H1 (cell line): Measurements from ENCODE around the gene LLGL1. TPM values are rescaled to one million over a fixed set of nuclear protein-coding genes. Genes with fewer than 3 reads are reported as not detected.

ENCODE experiments used
- CTCF ChIA-PET: fragments of 300-600 bp; sonication (Branson Sonifier 250); formaldehyde crosslinking; loops from one replicate; lab custom pipeline; 2021; ENCODE audit not compliant: partially characterized antibody; lab: Charles Lee
- POLR2A ChIA-PET: fragments of 300-600 bp; sonication (Branson Sonifier 250); formaldehyde crosslinking; loops from one replicate; lab custom pipeline; 2021; ENCODE audit warnings: inconsistent platforms; ENCODE audit not compliant: partially characterized antibody; lab: Charles Lee
- DNase-seq, 2 experiments: peaks; one replicate each; pipeline versions ENCODE4 v3.0.0 to v3.0.0-alpha.2; 2010 to 2022; ENCODE audit warnings: low spot score in 2 of 2, low read depth in 1 of 2, mixed read lengths in 1 of 2
- FAIRE-seq: peaks from 2 replicates; lab custom pipeline; 2011; peaks lifted over from hg19 to GRCh38; lab: Jason Lieb, UNC
- H2AFZ ChIP-seq: 2 replicates; pipeline ENCODE4 v1.8.1; 2012; ENCODE audit warnings: low read length, inconsistent platforms
- H2AK5ac ChIP-seq: 2 replicates; pipeline ENCODE4 v1.6.1; 2013; ENCODE audit warnings: low read depth, low read length
- H2BK120ac ChIP-seq: replicated peaks from 2 replicates; pipeline ENCODE3; 2013; ENCODE audit warnings: low read depth, low read length, inconsistent platforms
- H2BK12ac ChIP-seq: 2 replicates; pipeline ENCODE4 v1.6.1; 2013; ENCODE audit warnings: low read depth, low read length
- H2BK15ac ChIP-seq: 2 replicates; pipeline ENCODE4 v1.6.1; 2013; ENCODE audit warnings: low read length
- H2BK20ac ChIP-seq: 2 replicates; pipeline ENCODE4 v1.6.1; 2013; ENCODE audit warnings: low read length
- H2BK5ac ChIP-seq: 2 replicates; pipeline ENCODE4 v1.6.1; 2013; ENCODE audit warnings: low read depth, low read length
- H3K14ac ChIP-seq: 2 replicates; pipeline ENCODE4 v1.6.1; 2013; ENCODE audit warnings: inconsistent platforms; ENCODE audit not compliant: insufficient read length
- H3K18ac ChIP-seq: 2 replicates; pipeline ENCODE4 v1.6.1; 2013; ENCODE audit warnings: low read length; ENCODE audit errors: extremely low read depth
- H3K23ac ChIP-seq: 2 replicates; pipeline ENCODE4 v1.6.1; 2013; ENCODE audit warnings: inconsistent platforms; ENCODE audit not compliant: insufficient read length
- H3K23me2 ChIP-seq: 2 replicates; pipeline ENCODE4 v1.6.1; 2013; ENCODE audit warnings: low read depth, low read length
- H3K27ac ChIP-seq: 2 replicates; pipeline ENCODE4 v1.6.1; 2011; ENCODE audit warnings: low read depth, low read length, inconsistent platforms
- H3K27me3 ChIP-seq, 4 experiments: replicated peaks in 1 of 4; 1 replicate in 1 of 4; 2 replicates in 3 of 4; pipeline versions ENCODE4 v1.6.1 to v1.8.1; 2011 to 2013; ENCODE audit warnings: low read length in 3 of 4, mild to moderate bottlenecking in 3 of 4, inconsistent platforms in 2 of 4, mixed read lengths in 2 of 4, moderate library complexity in 1 of 4; ENCODE audit not compliant: control insufficient read depth in 3 of 4, insufficient read depth in 3 of 4; ENCODE audit errors: extremely low read depth in 1 of 4
- H3K36me3 ChIP-seq, 4 experiments: 2 replicates each; pipeline versions ENCODE4 v1.6.1 to v1.8.1; 2011 to 2013; ENCODE audit warnings: mild to moderate bottlenecking in 4 of 4, low read length in 3 of 4, moderate library complexity in 2 of 4, control low read depth in 1 of 4, inconsistent platforms in 1 of 4; ENCODE audit not compliant: insufficient read depth in 4 of 4, control insufficient read depth in 2 of 4
- H3K4ac ChIP-seq: replicated peaks from 2 replicates; pipeline ENCODE3; 2013; ENCODE audit warnings: low read length, low read depth, mixed read lengths, inconsistent platforms; ENCODE audit not compliant: insufficient read length
- H3K4me1 ChIP-seq, 4 experiments: replicated peaks in 1 of 4; 1 replicate in 1 of 4; 2 replicates in 3 of 4; pipeline versions ENCODE4 v1.6.1 to v1.8.1; 2011 to 2013; ENCODE audit warnings: low read length in 3 of 4, inconsistent platforms in 2 of 4, mixed read lengths in 1 of 4; ENCODE audit not compliant: insufficient read depth in 4 of 4, control insufficient read depth in 3 of 4
- H3K4me2 ChIP-seq, 2 experiments: 2 replicates each; pipeline versions ENCODE4 v1.6.1 to v1.8.1; 2011 to 2013; ENCODE audit warnings: low read depth in 2 of 2, low read length in 2 of 2, control low read depth in 1 of 2, inconsistent platforms in 1 of 2, mild to moderate bottlenecking in 1 of 2; ENCODE audit not compliant: insufficient read depth in 1 of 2
- H3K4me3 ChIP-seq, 4 experiments: fragments of 200-600, 300-600 bp in 1 of 4; sonication (generic), shearing (Covaris generic), sonication (Bioruptor Twin) in 1 of 4; 2 replicates each; pipeline versions ENCODE4 v1.5.1 to v1.8.1; 2011 to 2016; ENCODE audit warnings: low read length in 4 of 4, low read depth in 3 of 4, control low read depth in 2 of 4, inconsistent platforms in 2 of 4, mild to moderate bottlenecking in 2 of 4, mixed read lengths in 1 of 4, moderate library complexity in 1 of 4; ENCODE audit not compliant: insufficient read depth in 2 of 4; ENCODE audit errors: extremely low read depth in 1 of 4
- H3K56ac ChIP-seq: replicated peaks from 2 replicates; pipeline ENCODE3; 2013; ENCODE audit warnings: low read depth, mild to moderate bottlenecking, mixed read lengths, low read length, inconsistent platforms; ENCODE audit not compliant: insufficient read length
- H3K79me1 ChIP-seq: 2 replicates; pipeline ENCODE4 v1.6.1; 2013; ENCODE audit warnings: low read depth, low read length, control low read depth
- H3K79me2 ChIP-seq, 2 experiments: 2 replicates each; pipeline versions ENCODE4 v1.6.1 to v1.8.1; 2012 to 2013; ENCODE audit warnings: low read length in 2 of 2, mild to moderate bottlenecking in 2 of 2, inconsistent platforms in 1 of 2; ENCODE audit not compliant: insufficient read depth in 2 of 2, control insufficient read depth in 1 of 2
- H3K9ac ChIP-seq, 4 experiments: replicated peaks in 1 of 4; 1 replicate in 1 of 4; 2 replicates in 3 of 4; pipeline versions ENCODE4 v1.6.1 to v1.8.1; 2011 to 2013; ENCODE audit warnings: low read depth in 3 of 4, low read length in 3 of 4, control low read depth in 2 of 4, mild to moderate bottlenecking in 2 of 4, moderate library complexity in 2 of 4, inconsistent platforms in 1 of 4; ENCODE audit errors: extremely low read depth in 1 of 4
- H3K9me3 ChIP-seq, 2 experiments: 2 replicates each; pipeline versions ENCODE4 v1.6.1 to v1.8.1; 2012 to 2013; ENCODE audit warnings: mild to moderate bottlenecking in 2 of 2, moderate library complexity in 2 of 2, control low read depth in 1 of 2, inconsistent platforms in 1 of 2, low read depth in 1 of 2, low read length in 1 of 2, mixed read lengths in 1 of 2; ENCODE audit not compliant: insufficient read depth in 2 of 2
- H4K20me1 ChIP-seq, 2 experiments: replicated peaks in 1 of 2; 2 replicates each; pipeline versions ENCODE3 to v1.8.1; 2011 to 2013; ENCODE audit warnings: inconsistent platforms in 2 of 2, low read length in 2 of 2, mild to moderate bottlenecking in 1 of 2; ENCODE audit not compliant: insufficient read depth in 2 of 2, control insufficient read depth in 1 of 2
- H4K5ac ChIP-seq: 2 replicates; pipeline ENCODE4 v1.6.1; 2013; ENCODE audit warnings: low read length, low read depth, mixed read lengths, inconsistent platforms; ENCODE audit not compliant: insufficient read length
- H4K8ac ChIP-seq: 2 replicates; pipeline ENCODE4 v1.8.0; 2013; ENCODE audit warnings: mild to moderate bottlenecking, moderate library complexity, low read length, inconsistent platforms; ENCODE audit not compliant: insufficient read depth; ENCODE audit errors: extremely low read depth
- H4K91ac ChIP-seq: replicated peaks from 2 replicates; pipeline ENCODE3; 2013; ENCODE audit warnings: low read length, mixed read lengths, inconsistent platforms; ENCODE audit not compliant: insufficient read length
- CTCF ChIP-seq, 3 experiments: IDR thresholded peaks; 1 replicate in 2 of 3; 2 replicates in 1 of 3; pipeline versions ENCODE4 v1.5.1 to v1.6.1; 2011; ENCODE audit warnings: low read length in 3 of 3, mild to moderate bottlenecking in 3 of 3, inconsistent platforms in 2 of 3, low read depth in 1 of 3, moderate library complexity in 1 of 3; ENCODE audit not compliant: insufficient read depth in 1 of 3; ENCODE audit errors: control extremely low read depth in 1 of 3
- JUN ChIP-seq: IDR thresholded peaks from 2 replicates; pipeline ENCODE4 v1.6.1; 2011; ENCODE audit warnings: low read depth, mild to moderate bottlenecking, improper control_type of control experiment, low read length
- POLR2AphosphoS5 ChIP-seq: IDR thresholded peaks from 2 replicates; pipeline ENCODE4 v1.6.1; 2011; ENCODE audit warnings: low read depth, low read length
- RAD21 ChIP-seq, 2 experiments: IDR thresholded peaks in 1 of 2; conservative IDR thresholded peaks in 1 of 2; 2 replicates each; pipeline ENCODE4 v1.6.1; 2011; ENCODE audit warnings: low read depth in 2 of 2, low read length in 2 of 2, improper control_type of control experiment in 1 of 2, inconsistent platforms in 1 of 2, mild to moderate bottlenecking in 1 of 2, moderate library complexity in 1 of 2
- TAF1 ChIP-seq: IDR thresholded peaks from 2 replicates; pipeline ENCODE4 v1.6.1; 2011; ENCODE audit warnings: mild to moderate bottlenecking, low read depth, low read length
- TBP ChIP-seq: IDR thresholded peaks from 2 replicates; pipeline ENCODE4 v1.6.1; 2011; ENCODE audit warnings: low read depth, low read length, improper control_type of control experiment
- WGBS, 2 experiments: shearing (Covaris generic) in 1 of 2; methylation state at CpG; one replicate each; pipeline versions ENCODE4 v1.1.6 to v1.1.7; 2013 to 2015; ENCODE audit warnings: low lambda C conversion rate in 2 of 2, mixed read lengths in 2 of 2, inconsistent platforms in 1 of 2, low coverage in 1 of 2, missing lambda C conversion rate in 1 of 2; ENCODE audit not compliant: insufficient replicate concordance in 2 of 2, insufficient coverage in 1 of 2, insufficient read length in 1 of 2; ENCODE audit errors: extremely low coverage in 1 of 2, missing lambda C conversion rate in 1 of 2; 5-methylcytosine and 5-hydroxymethylcytosine counted together
- polyA plus RNA-seq, 7 experiments: library from polyadenylated mRNA; depleted of rRNA in 3 of 7; stranded (reverse) in 5 of 7; unstranded in 2 of 7; fragments of >200 nt in 5 of 7; fragments of 200-250 nt in 2 of 7; gene quantifications; 1 replicate in 5 of 7; 2 replicates in 1 of 7; 4 replicates in 1 of 7; pipeline versions ENCODE4 v1.2.1 to v1.2.3, GENCODE V29; 2011 to 2013; ENCODE audit warnings: missing spikeins in 2 of 7, mixed read lengths in 2 of 7
- total RNA-seq: library from RNA; stranded (reverse); fragmentation: NEBNext Ultra II Directional; extraction: Animal tissue kit (Norgen Biotek cat#: 25700); gene quantifications from 2 replicates; pipeline ENCODE4 v1.2.1, GENCODE V29; 2021
- TF ChIP-seq, protein P1 (sequence below): IDR thresholded peaks from 2 replicates; pipeline ENCODE4 v1.6.1; 2012; ENCODE audit warnings: low read length, inconsistent platforms

LLGL1 gene
- total and polyA plus RNA-seq, 2 of the 8 experiments (the other 6 are each of a cell fraction or from before 2014, with no cell fraction given) = 71.3 to 107 TPM

- Histone ChIP-seq H3K18ac (no peak overlapping the region), H2AK5ac (no peak overlapping the region), H3K14ac (no peak overlapping the region), H2BK120ac (no peak overlapping the region), H3K27me3 (peaks cover 0 to 2% (median 0%) of the 10 kb centered on the region in 4 experiments; a peak in 1 of 7 replicates), H2BK12ac (no peak overlapping the region), H2AFZ (no peak overlapping the region), H2BK15ac (no peak overlapping the region), H4K91ac (no peak overlapping the region), H3K23ac (no peak overlapping the region), H3K4me3 (no peak overlapping the region), H4K5ac (no peak overlapping the region), H3K27ac (no peak overlapping the region), H3K79me2 (no peaks in the 10 kb centered on the region), H3K9ac (no peak overlapping the region), H3K9me3 (no peaks in the 10 kb centered on the region), H3K4ac (no peak overlapping the region), H2BK20ac (no peak overlapping the region), H3K4me1 (peaks cover 0 to 6% (median 2%) of the 10 kb centered on the region in 4 experiments; a peak in 5 of 7 replicates), H3K4me2 (no peak overlapping the region), H4K8ac (no peak overlapping the region), H3K56ac (no peak overlapping the region), H4K20me1 (peaks cover 5 to 25% of the 10 kb centered on the region in 2 experiments), H2BK5ac (0 out of 2 replicates have a peak overlapping the region, but pooled peaks have one; percentile 13), H3K23me2 (no peaks in the 10 kb centered on the region), H3K79me1 (no peaks in the 10 kb centered on the region), H3K36me3 (peaks cover 20 to 58% (median 52%) of the 10 kb centered on the region in 4 experiments)
- DNase-seq = peak in 1 of 2 experiments; percentile 59
- ChIA-PET POLR2A (interaction anchor here (0.8 to 13.9 kb wide), 6 partner anchors 9 to 58 kb away, joined by 3 to 171 read pairs (median 6); partner anchors contain the start of genes ALKBH5, FLII and MIEF2), CTCF (interaction anchor here (0.7 to 2.9 kb wide), 11 partner anchors 9 to 99 kb away, joined by 3 to 18 read pairs (median 4); no protein-coding TSS in a partner anchor)
- peak in 1 of 2 experiments; percentile 21; a peak in 1 of 4 replicates for TF ChIP-seq RAD21 (IDR thresholded peaks at IDR 0.05 in 1 of 2, conservative IDR thresholded peaks at IDR 0.05 in 1 of 2; ENCODE audit: low read depth in 2 of 2, low read length in 2 of 2)
- TF ChIP-seq JUN = no peak
- TF ChIP-seq TAF1 = no peak
- TF ChIP-seq TBP = no peak
- peak; percentile 22 to 45 (median 39) for TF ChIP-seq CTCF (IDR thresholded peaks at IDR 0.05; ENCODE audit: control extremely low read depth in 1 of 3, insufficient read depth in 1 of 3, low read depth in 1 of 3, low read length in 3 of 3)
- TF ChIP-seq POLR2AphosphoS5 = no peak
- TF ChIP-seq, protein P1, sequence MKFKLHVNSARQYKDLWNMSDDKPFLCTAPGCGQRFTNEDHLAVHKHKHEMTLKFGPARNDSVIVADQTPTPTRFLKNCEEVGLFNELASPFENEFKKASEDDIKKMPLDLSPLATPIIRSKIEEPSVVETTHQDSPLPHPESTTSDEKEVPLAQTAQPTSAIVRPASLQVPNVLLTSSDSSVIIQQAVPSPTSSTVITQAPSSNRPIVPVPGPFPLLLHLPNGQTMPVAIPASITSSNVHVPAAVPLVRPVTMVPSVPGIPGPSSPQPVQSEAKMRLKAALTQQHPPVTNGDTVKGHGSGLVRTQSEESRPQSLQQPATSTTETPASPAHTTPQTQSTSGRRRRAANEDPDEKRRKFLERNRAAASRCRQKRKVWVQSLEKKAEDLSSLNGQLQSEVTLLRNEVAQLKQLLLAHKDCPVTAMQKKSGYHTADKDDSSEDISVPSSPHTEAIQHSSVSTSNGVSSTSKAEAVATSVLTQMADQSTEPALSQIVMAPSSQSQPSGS = no peak
- 90% methylated on average over 28 of the region's 28 CpGs; no CpG with 5 or more reads in 1 of the 2 experiments for WGBS, 2 experiments
- FAIRE-seq = no peak
Observed at GRCh38 chr17:18241229-18241871, 15.9 kb downstream of the LLGL1 start.
